Jurkat, Clone E6-1 (cell line): ENCODE results near the gene SYNGR1.

Source experiments
- DNase-seq: peaks from one replicate; pipeline ENCODE4 v3.0.0-alpha.2; 2011; ENCODE audit warnings: low read depth, low spot score
- H3K4me3 ChIP-seq: 2 replicates; pipeline ENCODE4 v1.5.1; 2011; ENCODE audit warnings: mild to moderate bottlenecking, low read length, control low read depth, moderate library complexity

SYNGR1 gene

DNA sequence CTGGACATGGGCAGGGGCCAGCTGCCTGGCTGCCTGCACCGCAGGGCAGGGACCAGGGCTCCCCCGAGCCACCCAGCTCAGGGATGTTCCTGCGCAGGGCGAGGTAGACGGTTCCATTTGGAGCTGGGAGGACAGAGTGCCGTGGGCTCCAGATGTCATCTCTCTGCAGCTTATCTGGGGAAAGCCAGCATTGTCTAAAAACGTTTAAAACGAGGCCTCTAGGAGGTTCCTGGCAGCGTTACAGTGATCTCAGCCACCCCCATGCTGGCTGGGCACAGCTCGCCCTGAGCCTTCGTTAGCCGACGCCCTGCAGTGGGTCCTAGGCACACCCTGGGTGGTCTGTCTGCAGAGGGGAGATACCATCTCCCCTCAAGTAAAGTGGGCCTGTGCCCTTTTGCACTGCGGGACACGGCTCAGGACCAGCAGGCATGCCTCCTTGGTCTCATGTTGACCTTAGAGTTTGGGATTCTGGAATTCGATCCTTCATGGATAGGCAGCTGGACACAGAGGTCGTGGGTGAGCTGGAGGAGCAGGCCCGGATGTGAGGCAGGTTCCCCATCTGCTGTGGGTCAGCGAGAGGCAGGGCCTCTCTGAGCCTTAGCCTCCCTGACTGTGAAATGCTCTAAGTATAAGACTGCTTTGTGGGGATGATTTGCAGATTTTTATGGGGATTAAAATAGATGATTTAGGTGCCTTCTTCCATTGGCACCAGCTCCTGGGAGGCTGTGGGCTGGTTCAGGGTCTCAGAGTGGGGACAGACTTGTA lies 14.1 kb downstream of the SYNGR1 start:
- no peak for DNase-seq
- no peak overlapping the region for H3K4me3 ChIP-seq

DNA sequence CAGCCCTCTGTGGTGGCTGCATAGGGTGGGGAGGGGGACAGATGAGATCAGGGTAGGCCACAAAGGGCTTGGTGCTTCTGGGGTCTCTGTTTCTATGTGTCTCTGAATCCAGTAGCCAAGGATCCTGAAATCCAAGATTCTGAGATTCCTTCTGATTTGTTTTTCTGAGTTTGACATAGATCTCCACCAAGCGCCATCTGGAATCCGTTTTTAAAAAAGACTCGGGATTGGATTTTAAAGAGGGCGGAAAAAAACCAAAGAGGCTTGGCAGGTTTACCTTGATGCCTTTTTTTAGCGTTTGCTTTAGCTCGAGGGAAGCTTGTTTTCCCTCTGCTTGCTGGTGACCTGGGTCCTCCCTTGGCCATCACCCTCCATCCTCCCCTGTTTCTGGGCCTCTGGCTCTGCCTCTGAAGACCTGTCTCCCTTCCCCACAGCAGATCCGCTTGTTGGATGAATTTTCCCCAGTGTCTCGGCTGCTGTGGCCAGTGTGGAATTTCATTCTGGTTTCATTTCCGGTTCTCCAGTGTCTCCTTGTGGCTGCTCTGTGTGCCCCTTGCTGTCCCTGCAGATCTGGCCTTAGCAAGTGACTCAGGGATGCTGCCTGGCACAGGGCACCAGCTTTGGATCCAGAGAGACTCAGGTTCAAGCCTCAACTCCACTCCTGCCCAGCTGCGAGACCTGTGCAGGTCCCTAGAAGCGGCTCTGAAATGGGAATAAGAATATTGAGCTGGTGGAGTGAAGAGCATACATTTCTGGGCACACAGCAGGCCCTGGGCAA lies 15.1 kb downstream of the SYNGR1 start:
- no peak overlapping the region for H3K4me3 ChIP-seq
- no peak for DNase-seq

- DNase-seq, result no peak
- H3K4me3 ChIP-seq, result no peak overlapping the region
Measured at GRCh38 chr22:39365492-39365780, 15.6 kb downstream of the SYNGR1 start.

GRCh38 chr22:39367035-39367434 lies 17.2 kb downstream of the SYNGR1 start:
- H3K4me3 ChIP-seq, result no peak overlapping the region
- no peak for DNase-seq

DNA sequence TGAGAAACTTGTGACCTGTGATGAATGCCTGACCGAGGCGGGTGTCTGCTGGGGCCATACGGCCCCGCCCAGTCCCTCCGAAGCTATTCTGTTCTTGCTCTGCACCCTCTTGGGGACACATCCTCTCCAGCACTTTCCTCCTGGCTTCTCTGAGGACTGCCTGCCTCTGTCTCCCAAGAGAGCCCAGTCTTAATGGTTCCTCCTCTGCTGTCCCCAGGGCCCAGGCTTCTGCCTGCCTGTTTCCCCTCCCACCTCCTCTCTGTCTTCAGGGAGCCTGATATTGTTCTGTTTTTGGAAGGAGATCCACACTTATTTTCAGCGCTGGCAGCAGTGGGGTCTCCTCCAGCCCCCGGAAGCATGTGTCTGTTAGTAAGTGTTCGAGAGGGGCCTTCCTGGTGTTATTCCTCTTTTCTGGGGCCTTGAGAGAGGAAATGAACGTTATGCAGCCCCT lies 18.7 kb downstream of the SYNGR1 start:
- DNase-seq, result no peak
- H3K4me3 ChIP-seq, result no peak overlapping the region

DNA sequence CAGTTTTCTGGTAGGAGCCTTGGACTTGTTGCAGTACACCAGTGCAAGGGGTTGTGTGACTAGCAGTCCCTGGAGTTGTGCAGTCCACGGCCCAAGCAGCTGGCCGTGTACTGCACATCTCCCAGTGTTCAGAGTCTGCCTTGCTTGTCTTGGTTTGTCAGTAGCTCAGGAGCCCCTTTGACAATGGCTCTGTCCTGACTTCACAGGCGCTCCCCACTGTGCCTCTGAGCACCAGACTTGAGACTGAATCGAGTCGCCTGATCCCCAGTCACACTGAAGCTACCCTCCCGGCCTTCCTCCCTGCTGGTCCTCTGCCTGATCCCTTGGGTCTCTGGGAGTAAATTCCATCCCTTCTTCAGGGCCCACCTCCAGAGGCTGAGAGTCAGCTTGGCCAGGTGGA lies 19.4 kb downstream of the SYNGR1 start:
- DNase-seq, result no peak
- H3K4me3 ChIP-seq, result no peak overlapping the region

- H3K4me3 ChIP-seq, result no peak overlapping the region
- DNase-seq, result no peak
Measured at GRCh38 chr22:39369586-39369985, 19.8 kb downstream of the SYNGR1 start.

DNA sequence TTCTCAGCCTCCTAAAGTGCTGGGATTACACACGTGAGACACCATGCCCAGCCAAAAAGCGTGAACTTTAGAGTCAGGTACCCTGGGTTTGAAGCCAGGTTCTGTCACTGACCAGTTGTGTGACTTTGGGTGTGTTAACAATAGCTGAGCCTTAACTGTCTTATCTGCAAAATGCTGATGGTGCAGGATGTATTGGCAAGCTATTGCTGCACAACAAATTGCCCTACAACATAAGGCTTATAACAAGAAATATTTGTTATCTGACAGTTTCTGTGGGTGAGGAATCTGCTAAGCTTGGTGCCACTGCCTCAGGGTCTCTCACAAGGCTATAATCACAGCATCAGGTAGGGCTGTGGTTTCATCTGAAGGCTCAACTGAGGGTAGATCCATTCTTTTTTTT lies 21.9 kb downstream of the SYNGR1 start:
- no peak overlapping the region for H3K4me3 ChIP-seq
- DNase-seq, result no peak

DNA sequence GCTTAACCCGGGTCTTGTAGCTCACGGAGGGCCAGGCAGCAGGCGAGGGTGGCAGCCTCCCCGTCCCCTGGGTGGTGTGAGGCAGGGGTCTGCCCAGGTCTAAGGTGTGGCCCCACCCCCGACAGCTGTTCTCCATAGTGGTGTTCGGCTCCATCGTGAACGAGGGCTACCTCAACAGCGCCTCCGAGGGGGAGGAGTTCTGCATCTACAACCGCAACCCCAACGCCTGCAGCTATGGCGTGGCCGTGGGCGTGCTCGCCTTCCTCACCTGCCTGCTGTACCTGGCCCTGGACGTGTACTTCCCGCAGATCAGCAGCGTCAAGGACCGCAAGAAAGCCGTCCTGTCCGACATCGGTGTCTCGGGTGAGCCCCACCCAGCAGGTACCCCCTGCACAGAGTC lies 24.4 kb downstream of the SYNGR1 start:
- no peak overlapping the region for H3K4me3 ChIP-seq
- DNase-seq, result no peak

GRCh38 chr22:39374801-39375200 lies 25.0 kb downstream of the SYNGR1 start:
- no peak for DNase-seq
- H3K4me3 ChIP-seq, result no peak overlapping the region

DNA sequence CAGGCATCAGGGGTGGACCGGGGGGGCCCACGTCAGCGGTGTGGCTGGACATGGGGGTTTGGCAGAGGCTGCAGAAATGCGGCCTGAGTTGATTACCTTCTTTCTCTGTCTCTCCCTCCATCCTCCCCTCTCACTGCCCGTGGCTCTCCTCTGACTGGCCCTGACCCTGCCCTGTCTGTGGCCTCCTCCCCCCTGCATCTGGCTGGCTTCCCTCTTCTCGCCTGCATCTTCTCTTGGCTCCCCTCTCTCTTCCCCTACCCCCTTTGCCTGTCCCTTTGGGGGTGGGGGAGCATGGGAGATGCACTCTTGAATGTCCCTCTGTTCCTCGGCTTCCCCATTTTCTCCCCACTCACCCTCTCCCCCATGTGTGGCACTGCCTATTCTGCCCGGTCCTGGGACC lies 25.9 kb downstream of the SYNGR1 start:
- no peak for DNase-seq
- no peak overlapping the region for H3K4me3 ChIP-seq

GRCh38 chr22:39379756-39380730 lies 30.3 kb downstream of the SYNGR1 start:
- no peak for DNase-seq
- no peak overlapping the region for H3K4me3 ChIP-seq

GRCh38 chr22:39381009-39381755 lies 31.4 kb downstream of the SYNGR1 start:
- DNase-seq, result no peak

GRCh38 chr22:39381930-39382329 lies 32.1 kb downstream of the SYNGR1 start:
- no peak for DNase-seq
- H3K4me3 ChIP-seq, result no peak overlapping the region

More at GRCh38 chr22:39381009-39381755, 31.4 kb downstream of the SYNGR1 start:
- no peak overlapping the region for H3K4me3 ChIP-seq

DNA sequence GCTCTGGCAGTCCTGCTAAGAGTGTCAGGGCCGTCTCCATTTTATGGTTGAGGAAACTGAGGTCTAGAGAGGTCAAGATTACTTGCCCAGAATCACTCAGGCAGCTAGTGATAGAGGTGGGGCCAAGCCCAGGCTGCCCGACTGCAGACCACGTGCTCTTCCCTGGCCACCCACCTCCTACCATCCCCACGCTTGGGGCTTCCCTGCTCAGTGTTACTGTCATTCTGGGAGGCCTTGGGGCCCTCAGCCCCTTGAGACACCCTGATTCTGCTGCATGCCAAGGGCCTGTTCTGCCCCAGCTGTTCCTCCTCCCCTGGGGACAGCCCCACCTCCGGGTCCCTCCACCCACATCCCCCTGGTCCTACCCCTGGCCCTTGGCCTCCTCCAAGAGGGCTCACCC lies 32.6 kb downstream of the SYNGR1 start:
- no peak overlapping the region for H3K4me3 ChIP-seq
- no peak for DNase-seq

DNA sequence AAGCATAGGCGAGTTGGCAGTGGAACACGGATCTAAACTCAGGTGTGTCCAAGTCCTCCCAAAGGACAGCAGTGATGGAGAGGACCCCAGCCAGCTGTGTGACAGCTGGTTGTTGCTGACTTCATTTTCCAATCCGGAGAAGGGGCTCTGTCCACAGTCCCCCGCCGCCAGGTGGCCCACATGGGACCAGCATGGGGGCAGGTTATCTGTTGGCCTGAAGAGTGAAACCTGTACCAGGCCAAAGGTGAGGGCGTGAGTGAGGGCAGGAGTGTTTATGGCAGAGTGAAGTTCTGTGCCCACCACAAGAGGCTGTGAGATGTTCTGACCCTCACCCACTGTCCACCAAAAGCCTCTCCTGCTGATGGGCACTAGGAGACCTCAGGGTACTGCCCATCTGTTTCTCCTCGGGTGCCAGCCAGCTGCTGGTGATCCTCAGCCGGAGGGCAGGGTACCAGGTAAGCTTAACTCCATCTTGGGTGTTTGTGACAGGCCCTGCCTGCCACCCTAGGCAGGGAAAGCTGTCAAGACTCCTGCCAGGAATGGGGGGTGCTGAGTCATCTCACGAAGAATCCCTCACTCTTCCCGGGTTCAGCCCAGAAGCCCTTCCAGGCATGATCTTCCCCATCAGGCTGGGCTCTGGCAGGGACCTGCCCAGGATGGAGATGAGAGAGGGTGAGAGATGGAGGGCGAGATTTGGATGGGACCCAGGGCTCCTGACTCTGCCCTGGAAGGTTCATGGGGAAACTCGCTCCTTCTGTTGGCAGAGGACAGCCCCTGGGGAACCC lies 34.2 kb downstream of the SYNGR1 start:
- no peak overlapping the region for H3K4me3 ChIP-seq
- no peak for DNase-seq

GRCh38 chr22:39384750-39385480 lies 35.1 kb downstream of the SYNGR1 start:
- DNase-seq, result no peak
- no peak overlapping the region for H3K4me3 ChIP-seq
